AG04449 (cell line): ENCODE measurements around the gene SLC2A1.
"Not testable (repeated sequence)": the region's sequence is repeated elsewhere in the genome, so short reads cannot be mapped to it uniquely, and the experiment has no call there.

Experiments
- CTCF ChIA-PET: fragments of 350-600 bp; formaldehyde crosslinking; extraction: SDS; loops from one replicate; lab custom pipeline; 2021; ENCODE audit warnings: antibody characterized with exemption; lab: Yijun Ruan, JAX
- POLR2A ChIA-PET: fragments of 400-600, 350-600 bp; formaldehyde crosslinking; extraction: SDS; loops from one replicate; lab custom pipeline; 2020; ENCODE audit warnings: antibody characterized with exemption, inconsistent platforms; lab: Yijun Ruan, JAX
- DNase-seq: peaks from one replicate; pipeline ENCODE4 v3.0.0-alpha.2; 2010; ENCODE audit warnings: low read depth, low spot score
- H3K4me3 ChIP-seq: 2 replicates; pipeline ENCODE4 v1.5.1; 2011; ENCODE audit warnings: low read depth, mild to moderate bottlenecking, control low read depth, low read length
- TF ChIP-seq, protein P1 (sequence below): IDR thresholded peaks from one replicate; pipeline ENCODE4 v1.5.1; 2011; ENCODE audit warnings: mild to moderate bottlenecking, moderate library complexity, low read length, control low read depth, inconsistent platforms; ENCODE audit not compliant: insufficient read depth; ENCODE audit errors: missing control alignments

SLC2A1 gene

DNA sequence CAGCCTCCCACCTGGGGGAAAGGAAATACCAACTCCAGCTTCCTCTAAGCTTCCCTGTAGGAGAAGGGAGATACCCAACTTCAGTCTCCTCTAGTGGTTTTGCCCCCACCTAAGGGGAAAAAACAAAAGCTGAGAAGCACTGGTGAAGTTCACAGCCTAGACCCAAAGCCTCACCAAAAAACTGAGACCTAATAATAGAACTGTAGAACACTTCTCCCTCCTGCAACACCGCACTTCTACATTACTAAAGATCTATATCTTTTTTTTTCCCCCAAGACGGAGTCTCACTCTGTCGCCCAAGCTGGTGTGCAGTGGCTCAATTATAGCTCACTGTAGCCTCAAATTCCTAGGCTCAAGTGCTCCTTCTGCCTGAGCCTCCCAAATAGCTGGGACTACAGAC, 43.2 kb downstream of the SLC2A1 start:
- CTCF ChIA-PET = interaction anchor here (0.9 to 21.3 kb wide), 9 partner anchors 8 to 340 kb away, joined by 3 to 927 read pairs (median 3); no protein-coding TSS in a partner anchor
- no peak overlapping the region for H3K4me3 ChIP-seq
- TF ChIP-seq, protein P1, sequence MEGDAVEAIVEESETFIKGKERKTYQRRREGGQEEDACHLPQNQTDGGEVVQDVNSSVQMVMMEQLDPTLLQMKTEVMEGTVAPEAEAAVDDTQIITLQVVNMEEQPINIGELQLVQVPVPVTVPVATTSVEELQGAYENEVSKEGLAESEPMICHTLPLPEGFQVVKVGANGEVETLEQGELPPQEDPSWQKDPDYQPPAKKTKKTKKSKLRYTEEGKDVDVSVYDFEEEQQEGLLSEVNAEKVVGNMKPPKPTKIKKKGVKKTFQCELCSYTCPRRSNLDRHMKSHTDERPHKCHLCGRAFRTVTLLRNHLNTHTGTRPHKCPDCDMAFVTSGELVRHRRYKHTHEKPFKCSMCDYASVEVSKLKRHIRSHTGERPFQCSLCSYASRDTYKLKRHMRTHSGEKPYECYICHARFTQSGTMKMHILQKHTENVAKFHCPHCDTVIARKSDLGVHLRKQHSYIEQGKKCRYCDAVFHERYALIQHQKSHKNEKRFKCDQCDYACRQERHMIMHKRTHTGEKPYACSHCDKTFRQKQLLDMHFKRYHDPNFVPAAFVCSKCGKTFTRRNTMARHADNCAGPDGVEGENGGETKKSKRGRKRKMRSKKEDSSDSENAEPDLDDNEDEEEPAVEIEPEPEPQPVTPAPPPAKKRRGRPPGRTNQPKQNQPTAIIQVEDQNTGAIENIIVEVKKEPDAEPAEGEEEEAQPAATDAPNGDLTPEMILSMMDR = no peak
- DNase-seq = no peak
- POLR2A ChIA-PET = no interaction called here

GRCh38 chr1:42914092-42914627, 44.5 kb downstream of the SLC2A1 start:
- H3K4me3 ChIP-seq = no peak overlapping the region
- POLR2A ChIA-PET = interaction anchor here (1.9 kb wide), 1 partner anchor 159 kb away, joined by 7 read pairs; no protein-coding TSS in a partner anchor
- no peak for DNase-seq
- TF ChIP-seq, protein P1 = no peak
- CTCF ChIA-PET = interaction anchor here (0.6 to 21.3 kb wide), 34 partner anchors 9 to 501 kb away, joined by 3 to 927 read pairs (median 4); partner anchors contain the start of genes CFAP57 and EBNA1BP2

GRCh38 chr1:42913426-42914091, 45.1 kb downstream of the SLC2A1 start:
- DNase-seq = peak; percentile 37
- ChIA-PET POLR2A (interaction anchor here (0.9 to 1.9 kb wide), 2 partner anchors 43 to 160 kb away, joined by 3 to 7 read pairs; no protein-coding TSS in a partner anchor), CTCF (interaction anchor here (0.6 to 21.3 kb wide), 38 partner anchors 10 to 301 kb away, joined by 3 to 927 read pairs (median 4); partner anchors contain the start of genes CFAP57 and EBNA1BP2)
- TF ChIP-seq, protein P1 = peak; percentile 81
- H3K4me3 ChIP-seq = no peak overlapping the region

- TF ChIP-seq, protein P1 = no peak
- POLR2A ChIA-PET = no interaction called here
- no peak for DNase-seq
- no peak overlapping the region for H3K4me3 ChIP-seq
- CTCF ChIA-PET = interaction anchor here (2.9 to 21.3 kb wide), 3 partner anchors 132 to 173 kb away, joined by 17 to 927 read pairs (median 39); no protein-coding TSS in a partner anchor
Measured at GRCh38 chr1:42910985-42911384, 47.7 kb downstream of the SLC2A1 start.

- DNase-seq = no peak
- TF ChIP-seq, protein P1 = no peak
- POLR2A ChIA-PET = no interaction called here
- CTCF ChIA-PET = no interaction called here
- H3K4me3 ChIP-seq = no peak overlapping the region
Measured at GRCh38 chr1:42908046-42908445, 50.6 kb downstream of the SLC2A1 start.

DNA sequence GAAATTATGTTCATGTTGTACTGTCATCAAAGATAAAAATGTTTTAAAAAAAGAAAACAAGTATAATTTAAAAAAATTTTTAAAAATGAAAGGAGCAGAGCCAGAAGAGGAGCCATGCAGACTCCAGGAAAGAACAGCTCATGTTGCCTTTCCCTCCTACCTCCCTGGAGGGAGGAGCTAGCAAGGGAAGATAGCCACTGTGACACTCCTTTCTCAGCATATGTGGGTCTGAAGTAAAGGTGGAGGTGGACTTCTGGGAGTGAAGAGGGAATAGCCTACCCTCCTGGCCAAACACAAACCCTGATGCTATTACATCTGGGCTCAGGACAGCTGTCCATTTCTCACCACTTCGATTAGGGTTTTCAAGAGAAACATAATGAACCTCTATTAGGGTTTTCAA, 54.2 kb downstream of the SLC2A1 start:
- no peak for DNase-seq
- POLR2A ChIA-PET = no interaction called here
- no peak overlapping the region for H3K4me3 ChIP-seq
- TF ChIP-seq, protein P1 = no peak
- CTCF ChIA-PET = interaction anchor here (0.7 to 2.2 kb wide), 4 partner anchors 9 to 169 kb away, joined by 3 to 19 read pairs (median 6); partner anchors contain the start of gene ZNF691

- DNase-seq, POLR2A ChIA-PET, H3K4me3 ChIP-seq: not testable (repeated sequence)
- CTCF ChIA-PET = interaction anchor here (2.3 kb wide), 1 partner anchor 174 kb away, joined by 10 read pairs; no protein-coding TSS in a partner anchor
Measured at GRCh38 chr1:42899960-42900359, 58.7 kb downstream of the SLC2A1 start.
